MCF 10A (cell line): ENCODE results near the gene LSM12. TPM values are rescaled to one million over a fixed set of nuclear protein-coding genes. Genes with fewer than 3 reads are reported as not detected.

ENCODE experiments used
- BruUV-seq: library from RNA; stranded (reverse); fragments of 400-500 nt; replicated peaks from 2 replicates; lab custom pipeline; 2021; lab: Mats Ljungman, UMichigan
- CTCF ChIA-PET: fragments of 300-600 bp; sonication (Branson Sonifier 250); formaldehyde crosslinking; extraction: SDS; loops from one replicate; lab custom pipeline; 2021; ENCODE audit warnings: antibody characterized with exemption, inconsistent platforms; lab: Yijun Ruan, JAX
- POLR2A ChIA-PET: fragments of 300-600, 350-650 bp; sonication (Branson Sonifier 250); formaldehyde crosslinking; extraction: SDS; loops from one replicate; lab custom pipeline; 2020; ENCODE audit warnings: antibody characterized with exemption, inconsistent platforms; lab: Yijun Ruan, JAX
- DNase-seq: peaks from one replicate; pipeline ENCODE4 v3.0.0-alpha.2; 2018; ENCODE audit not compliant: unreplicated experiment
- H3K27ac Mint-ChIP-seq: one replicate; pipeline ENCODE4 v1.8.0; 2022; ENCODE audit warnings: mild to moderate bottlenecking, low read depth, mixed read lengths; ENCODE audit not compliant: unreplicated experiment
- H3K27me3 Mint-ChIP-seq: one replicate; pipeline ENCODE4 v1.8.0; 2022; ENCODE audit warnings: mixed read lengths; ENCODE audit not compliant: insufficient read depth, unreplicated experiment
- H3K36me3 Mint-ChIP-seq: one replicate; pipeline ENCODE4 v1.8.0; 2022; ENCODE audit warnings: mild to moderate bottlenecking, moderate library complexity, mixed read lengths; ENCODE audit not compliant: insufficient read depth, unreplicated experiment
- H3K4me1 Mint-ChIP-seq: one replicate; pipeline ENCODE4 v1.8.0; 2022; ENCODE audit warnings: mixed read lengths; ENCODE audit not compliant: insufficient read depth, unreplicated experiment
- H3K4me3 Mint-ChIP-seq: one replicate; pipeline ENCODE4 v1.8.0; 2022; ENCODE audit warnings: mild to moderate bottlenecking, moderate library complexity, mixed read lengths; ENCODE audit not compliant: unreplicated experiment
- H3K9me3 Mint-ChIP-seq: one replicate; pipeline ENCODE4 v1.8.0; 2022; ENCODE audit warnings: mixed read lengths; ENCODE audit not compliant: unreplicated experiment
- intact Hi-C: fragments of 100-400 bp; cut with micrococcal nuclease; formaldehyde crosslinking; loops from 2 replicates; pipeline ENCODE4 v1.14.1; 2022
- total RNA-seq: library from RNA; stranded (reverse); gene quantifications from 2 replicates; pipeline ENCODE4 v1.2.3, GENCODE V29; 2022
- TF ChIP-seq, protein P1 (sequence below): fragments of 200-600 bp; IDR thresholded peaks from one replicate; pipeline ENCODE4 v1.8.0; 2022; ENCODE audit warnings: antibody characterized with exemption, mild to moderate bottlenecking; ENCODE audit not compliant: unreplicated experiment

The LSM12 gene
- total RNA-seq, 1 experiment from 2014 or later: 101 TPM

DNA sequence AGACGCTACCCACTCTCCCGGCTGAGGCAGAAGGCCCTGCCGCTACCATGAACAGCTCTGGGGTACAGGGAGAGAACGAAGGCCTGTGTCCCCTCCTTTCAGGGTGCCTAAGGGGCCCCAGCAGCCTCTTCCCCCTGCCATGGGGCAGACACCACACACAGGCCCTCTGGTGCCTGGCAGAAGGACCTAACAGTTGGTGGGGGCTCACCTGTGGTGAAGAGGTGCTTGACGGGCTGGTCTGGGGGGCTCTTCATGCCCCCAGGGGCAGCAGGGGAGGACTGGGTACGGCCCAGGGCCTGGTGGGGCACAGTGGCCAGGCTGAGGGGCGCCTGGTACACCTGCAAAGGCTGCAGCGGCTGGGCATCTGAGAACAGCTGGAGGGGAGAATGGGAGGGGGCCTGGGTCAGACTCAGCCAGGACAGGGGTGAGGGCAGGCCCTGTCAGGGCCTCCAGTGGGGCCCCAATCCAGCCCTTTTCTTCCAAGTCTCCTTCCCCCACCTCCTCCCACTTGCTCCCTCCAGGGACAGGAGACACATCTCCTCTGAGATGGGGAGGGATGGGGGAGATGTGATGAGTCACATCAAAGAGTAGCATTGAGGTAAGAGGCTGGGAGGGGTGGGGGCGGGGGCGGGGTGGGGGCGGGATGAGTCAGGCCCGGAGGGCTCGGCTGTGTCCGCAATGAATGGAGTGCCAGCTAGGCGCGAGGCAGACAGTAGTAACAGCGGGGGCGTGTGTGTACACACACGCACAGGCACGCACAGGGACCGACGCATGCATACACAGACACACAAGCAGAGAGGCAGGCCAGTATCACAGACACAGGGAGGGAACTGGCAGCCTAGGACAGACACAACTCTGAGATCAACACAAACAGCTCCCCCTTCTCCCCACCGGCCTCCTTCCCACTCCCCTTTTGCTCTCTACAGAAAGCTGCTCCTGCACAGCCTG, 20.2 kb upstream of the LSM12 start:
- no TSS peak for BruUV-seq
- no peaks in the 10 kb centered on the region for H3K9me3 Mint-ChIP-seq
- ChIA-PET CTCF (interaction anchor here (0.6 to 1.4 kb wide), 3 partner anchors 29 to 572 kb away, joined by 4 to 6 read pairs (median 6); no protein-coding TSS in a partner anchor), POLR2A (interaction anchor here (0.5 to 3.7 kb wide), 8 partner anchors 8 to 962 kb away, joined by 3 to 16 read pairs (median 3); partner anchors contain the start of genes G6PC3, HDAC5 and LSM12)
- intact Hi-C loops: loop anchor here (5.0 kb wide), 1 partner anchor 36 kb away; the partner anchor contains the start of gene HDAC5
- DNase-seq: peak; percentile 90
- no peaks in the 10 kb centered on the region for H3K27me3 Mint-ChIP-seq
- H3K36me3 Mint-ChIP-seq: peaks cover 41% of the 10 kb centered on the region
- peak overlapping the region; percentile 52 for H3K27ac Mint-ChIP-seq
- peaks cover 21% of the 10 kb centered on the region for H3K4me1 Mint-ChIP-seq
- H3K4me3 Mint-ChIP-seq: peak overlapping the region; percentile 40
- TF ChIP-seq, protein P1, sequence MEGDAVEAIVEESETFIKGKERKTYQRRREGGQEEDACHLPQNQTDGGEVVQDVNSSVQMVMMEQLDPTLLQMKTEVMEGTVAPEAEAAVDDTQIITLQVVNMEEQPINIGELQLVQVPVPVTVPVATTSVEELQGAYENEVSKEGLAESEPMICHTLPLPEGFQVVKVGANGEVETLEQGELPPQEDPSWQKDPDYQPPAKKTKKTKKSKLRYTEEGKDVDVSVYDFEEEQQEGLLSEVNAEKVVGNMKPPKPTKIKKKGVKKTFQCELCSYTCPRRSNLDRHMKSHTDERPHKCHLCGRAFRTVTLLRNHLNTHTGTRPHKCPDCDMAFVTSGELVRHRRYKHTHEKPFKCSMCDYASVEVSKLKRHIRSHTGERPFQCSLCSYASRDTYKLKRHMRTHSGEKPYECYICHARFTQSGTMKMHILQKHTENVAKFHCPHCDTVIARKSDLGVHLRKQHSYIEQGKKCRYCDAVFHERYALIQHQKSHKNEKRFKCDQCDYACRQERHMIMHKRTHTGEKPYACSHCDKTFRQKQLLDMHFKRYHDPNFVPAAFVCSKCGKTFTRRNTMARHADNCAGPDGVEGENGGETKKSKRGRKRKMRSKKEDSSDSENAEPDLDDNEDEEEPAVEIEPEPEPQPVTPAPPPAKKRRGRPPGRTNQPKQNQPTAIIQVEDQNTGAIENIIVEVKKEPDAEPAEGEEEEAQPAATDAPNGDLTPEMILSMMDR: no peak

DNA sequence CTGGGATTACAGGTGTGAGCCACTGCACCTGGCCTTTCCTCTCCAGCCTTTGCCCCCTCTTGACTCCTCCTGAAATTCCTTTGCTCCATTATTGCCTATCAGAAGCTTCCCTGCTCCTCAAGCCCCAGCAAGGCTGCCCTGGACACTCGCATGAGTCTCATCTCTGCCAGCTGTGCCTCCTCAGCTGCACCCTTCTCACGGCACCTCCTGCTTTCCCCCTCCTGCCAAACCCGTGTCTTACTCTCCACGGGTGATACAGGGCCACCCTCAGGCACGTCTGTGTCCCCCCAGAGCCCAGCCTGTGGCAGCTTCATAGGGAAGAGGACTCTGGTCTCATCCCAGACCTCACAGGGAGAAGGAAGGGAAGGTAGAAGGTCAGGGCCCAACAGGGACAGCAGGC, 19.4 kb upstream of the LSM12 start:
- BruUV-seq: no TSS peak
- Mint-ChIP-seq H3K27me3 (no peaks in the 10 kb centered on the region), H3K9me3 (no peaks in the 10 kb centered on the region), H3K4me1 (peaks cover 21% of the 10 kb centered on the region), H3K36me3 (peaks cover 40% of the 10 kb centered on the region), H3K4me3 (no peak overlapping the region), H3K27ac (no peak overlapping the region)
- intact Hi-C loops: loop anchor here (5.0 kb wide), 1 partner anchor 36 kb away; the partner anchor contains the start of gene HDAC5
- TF ChIP-seq, protein P1: no peak
- ChIA-PET CTCF (interaction anchor here (1.4 kb wide), 1 partner anchor 30 kb away, joined by 6 read pairs; no protein-coding TSS in a partner anchor), POLR2A (interaction anchor here (1.2 to 3.7 kb wide), 4 partner anchors 7 to 37 kb away, joined by 3 to 16 read pairs (median 8); partner anchors contain the start of genes G6PC3, HDAC5 and LSM12)
- no peak for DNase-seq

DNA sequence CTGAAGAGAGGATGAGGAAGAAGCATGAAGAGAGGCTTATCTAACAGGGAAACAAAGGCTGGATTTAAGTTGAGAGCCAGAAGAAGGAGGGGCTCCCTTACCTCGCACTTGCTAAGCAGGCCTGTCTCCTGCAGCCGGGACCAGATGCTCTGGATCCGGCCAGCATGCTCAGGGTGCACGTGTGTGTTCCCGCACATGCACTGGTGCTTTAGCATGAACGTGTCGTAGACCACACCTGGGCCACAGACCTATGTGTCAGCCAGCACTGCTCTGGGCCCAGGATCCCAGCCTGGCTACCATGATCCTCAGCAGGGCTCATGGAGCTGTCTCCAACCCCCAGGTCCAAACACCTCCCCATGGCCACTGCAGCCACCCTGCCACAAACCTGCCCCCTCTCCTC, 18.4 kb upstream of the LSM12 start:
- ChIA-PET POLR2A (interaction anchor here (0.6 to 0.7 kb wide), 2 partner anchors 18 to 41 kb away, joined by 3 to 4 read pairs; partner anchors contain the start of gene LSM12), CTCF (interaction anchor here (0.6 to 0.8 kb wide), 4 partner anchors 16 to 437 kb away, joined by 3 read pairs; no protein-coding TSS in a partner anchor)
- DNase-seq: no peak
- Mint-ChIP-seq H3K4me3 (no peak overlapping the region), H3K9me3 (no peaks in the 10 kb centered on the region), H3K4me1 (peaks cover 21% of the 10 kb centered on the region), H3K36me3 (peaks cover 44% of the 10 kb centered on the region), H3K27ac (no peak overlapping the region), H3K27me3 (no peaks in the 10 kb centered on the region)
- no TSS peak for BruUV-seq
- TF ChIP-seq, protein P1: no peak
- intact Hi-C loops: loop anchor here (5.0 kb wide), 1 partner anchor 37 kb away; the partner anchor contains the start of gene HDAC5

DNA sequence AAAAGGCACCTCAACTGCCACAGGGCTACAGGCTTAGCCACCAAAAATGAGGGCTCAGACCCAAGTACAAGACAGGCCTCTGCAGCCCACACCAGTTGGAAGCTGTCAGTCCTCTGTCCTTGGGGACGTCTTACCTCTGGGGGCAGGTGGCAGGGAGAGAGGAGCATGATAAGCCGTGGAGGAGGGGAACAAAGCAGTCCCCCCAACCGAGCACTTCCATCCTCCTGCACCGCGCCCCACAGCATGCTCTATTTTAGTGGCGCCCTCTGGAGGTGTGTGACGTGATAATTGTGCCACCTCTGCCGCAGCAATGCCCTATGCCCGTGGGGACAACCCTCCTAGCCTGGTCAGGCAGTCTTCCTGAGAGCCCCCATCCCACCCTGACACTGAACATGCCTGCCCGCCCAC, 17.7 kb upstream of the LSM12 start:
- H3K4me3 Mint-ChIP-seq: no peak overlapping the region
- H3K27ac Mint-ChIP-seq: no peak overlapping the region
- H3K36me3 Mint-ChIP-seq: peaks cover 49% of the 10 kb centered on the region
- intact Hi-C loops: no loop called here
- peaks cover 21% of the 10 kb centered on the region for H3K4me1 Mint-ChIP-seq
- H3K9me3 Mint-ChIP-seq: no peaks in the 10 kb centered on the region
- TF ChIP-seq, protein P1: peak; percentile 39
- no TSS peak for BruUV-seq
- POLR2A ChIA-PET: no interaction called here
- CTCF ChIA-PET: interaction anchor here (0.5 to 2.3 kb wide), 11 partner anchors 12 to 438 kb away, joined by 3 to 12 read pairs (median 4); no protein-coding TSS in a partner anchor
- DNase-seq: peak; percentile 32
- no peaks in the 10 kb centered on the region for H3K27me3 Mint-ChIP-seq
